Measurements from ENCODE around the gene PGP.
"Not testable (repeated sequence)": the region's sequence is repeated elsewhere in the genome, so short reads cannot be mapped to it uniquely, and the experiment has no call there.

PGP gene

GRCh38 chr16:2213817-2214718 lies 572 bp downstream of the PGP start:
- no peak for DNase-seq

GRCh38 chr16:2212362-2213324 lies 2.0 kb downstream of the PGP start:
- DNase-seq = no peak

GRCh38 chr16:2211923-2212347 lies 2.7 kb downstream of the PGP start:
- no peak for DNase-seq

DNA sequence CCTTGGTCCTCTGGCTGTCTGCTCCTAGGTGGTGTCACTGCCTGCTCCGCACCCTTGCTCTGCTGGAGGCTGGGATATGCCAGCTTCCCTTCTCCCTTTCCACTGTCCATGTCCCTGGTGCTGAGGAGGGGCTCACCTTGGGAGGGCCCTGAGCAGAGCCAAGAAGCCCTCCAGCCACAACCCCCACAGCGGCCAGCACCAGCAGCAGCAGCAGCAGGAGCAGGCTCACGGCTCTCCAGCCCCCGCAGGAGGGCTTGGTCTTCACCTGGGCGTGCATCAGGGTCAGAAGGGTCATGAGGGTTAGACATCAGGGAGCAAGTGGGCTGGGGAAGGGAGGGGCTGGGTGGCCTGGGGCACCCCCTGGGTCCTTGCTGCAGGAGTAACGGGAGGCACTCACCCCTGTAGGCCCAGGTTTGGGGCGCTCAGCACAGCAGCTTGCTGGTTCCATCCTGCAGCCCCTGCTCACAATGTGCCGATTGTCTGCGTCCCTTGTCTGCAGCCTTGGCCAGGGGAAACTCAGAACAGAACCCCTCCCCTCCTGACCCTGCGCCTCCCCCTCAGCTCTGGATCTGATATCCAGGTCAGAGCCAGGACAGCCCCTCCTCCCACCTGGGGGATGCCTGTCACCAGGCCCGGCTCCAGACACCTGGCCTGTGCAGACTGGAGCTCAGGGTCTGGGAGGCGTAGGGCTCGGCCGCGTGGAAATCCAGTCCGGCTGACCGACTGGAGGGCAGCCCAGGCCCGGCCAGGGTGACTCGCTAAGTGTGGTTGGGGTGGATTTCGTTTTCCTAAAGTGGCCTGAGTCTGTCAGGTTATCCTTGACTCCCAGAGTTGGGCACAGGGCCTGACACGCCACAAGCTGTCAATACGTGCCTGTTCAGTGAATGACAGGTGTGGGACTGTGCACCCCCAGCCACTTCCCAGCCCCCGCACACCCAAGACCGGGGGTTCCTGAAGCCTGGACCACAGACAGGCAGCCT lies 4.0 kb downstream of the PGP start, which contains the start of gene BRICD5:
Gene BRICD5 (minus strand): TSS at position 478 of the 980 bp plus-strand sequence. CDS start 30 bp downstream, at position 448.
- no peak for DNase-seq

DNA sequence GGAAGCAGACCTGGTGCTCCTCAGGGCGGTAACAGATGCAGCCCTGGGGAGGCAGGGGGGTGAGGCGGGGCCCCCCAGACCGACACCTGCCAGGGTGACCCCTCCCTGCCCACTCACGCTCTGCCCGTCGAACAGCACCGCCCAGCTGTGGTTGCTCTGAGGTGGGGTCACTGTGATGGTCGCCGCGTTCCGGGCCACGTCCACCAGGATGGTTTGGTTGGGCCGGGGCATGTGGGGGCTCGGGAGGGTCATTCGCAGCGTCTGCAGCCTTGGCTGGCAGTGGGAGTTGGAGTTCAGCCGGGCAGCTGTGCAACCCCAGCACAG lies 4.7 kb downstream of the PGP start:
- no peak for DNase-seq

DNA sequence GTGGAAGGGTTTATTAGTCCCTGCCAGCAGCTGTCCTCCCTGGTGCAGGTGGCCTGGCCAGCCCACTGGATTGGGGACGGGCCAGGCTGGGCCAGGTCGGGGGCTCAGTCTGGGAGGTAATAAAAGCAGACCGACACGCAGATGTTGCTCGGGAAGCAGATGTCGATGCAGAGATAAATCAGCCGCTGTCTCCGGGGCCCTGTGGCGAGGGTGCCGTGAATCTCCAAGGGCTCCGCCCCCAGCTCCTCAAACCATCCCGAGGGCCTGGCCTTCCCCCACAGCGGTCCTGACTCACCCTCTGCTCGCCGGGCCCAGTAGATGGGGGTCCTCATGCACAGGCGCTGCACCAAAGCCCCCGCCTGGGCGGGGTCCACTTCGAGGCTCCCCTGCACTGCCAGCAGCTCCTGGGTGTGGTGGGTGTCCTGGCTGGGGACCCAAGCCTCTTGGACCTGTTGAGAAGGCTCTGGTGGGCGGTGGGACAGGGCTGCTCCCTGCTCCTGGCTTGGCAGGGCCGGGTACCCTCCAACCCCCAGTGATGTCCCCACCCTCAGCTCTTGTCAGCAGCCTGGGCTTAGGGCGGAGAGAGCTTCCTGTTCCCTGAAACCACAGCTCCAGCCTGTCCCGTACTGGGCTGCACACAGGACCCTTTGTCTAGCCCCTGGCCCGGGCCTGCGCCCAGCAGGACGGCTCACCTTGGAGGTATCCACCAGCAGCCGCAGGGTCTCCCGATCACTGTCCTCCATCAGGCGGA lies 5.2 kb downstream of the PGP start:
- no peak for DNase-seq

- no peak for DNase-seq
Observed at GRCh38 chr16:2208772-2209171, 5.9 kb downstream of the PGP start.

GRCh38 chr16:2208308-2208707 lies 6.3 kb downstream of the PGP start:
- DNase-seq = no peak

- no peak for DNase-seq
Observed at GRCh38 chr16:2207872-2208271, 6.8 kb downstream of the PGP start.

DNA sequence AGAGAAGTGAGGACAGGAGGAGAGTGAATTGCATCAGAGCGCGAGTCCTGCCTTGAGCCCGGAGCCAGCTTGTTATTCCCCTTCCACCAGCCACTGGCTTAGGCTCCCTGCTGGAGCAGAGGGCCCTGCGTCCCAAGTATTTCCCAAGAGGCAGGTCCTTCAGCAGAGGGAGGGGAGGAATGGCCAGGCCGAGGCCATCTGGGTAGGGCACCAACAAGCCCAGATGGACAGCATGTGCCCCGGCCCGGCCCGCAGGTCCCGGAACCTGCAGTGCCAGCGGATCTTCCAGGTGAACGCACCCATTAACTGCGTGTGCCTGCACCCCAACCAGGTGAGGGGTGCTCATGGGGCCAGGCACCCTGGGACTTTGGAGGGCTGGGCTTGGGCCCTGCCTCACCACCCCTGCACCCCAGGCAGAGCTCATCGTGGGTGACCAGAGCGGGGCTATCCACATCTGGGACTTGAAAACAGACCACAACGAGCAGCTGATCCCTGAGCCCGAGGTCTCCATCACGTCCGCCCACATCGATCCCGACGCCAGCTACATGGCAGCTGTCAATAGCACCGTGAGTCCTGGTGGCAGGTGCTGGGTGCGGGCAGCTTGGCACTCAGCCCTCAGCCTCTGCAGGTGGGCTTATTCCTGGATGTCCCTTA lies 7.7 kb downstream of the PGP start:
- DNase-seq = no peak

- DNase-seq = no peak
Observed at GRCh38 chr16:2206420-2206779, 8.2 kb downstream of the PGP start.

GRCh38 chr16:2205967-2206313 lies 8.7 kb downstream of the PGP start:
- DNase-seq = peak in 1 of 2 experiments; percentile 28

- DNase-seq = peak; percentile 89 to 91
Observed at GRCh38 chr16:2205104-2205966, 9.3 kb downstream of the PGP start, which contains the start of gene MLST8. MLST8 (plus strand) TSS chr16:2205454; CDS start chr16:2206086, 632 bp downstream.

GRCh38 chr16:2204416-2205103 lies 10.1 kb downstream of the PGP start:
- DNase-seq = no peak

DNA sequence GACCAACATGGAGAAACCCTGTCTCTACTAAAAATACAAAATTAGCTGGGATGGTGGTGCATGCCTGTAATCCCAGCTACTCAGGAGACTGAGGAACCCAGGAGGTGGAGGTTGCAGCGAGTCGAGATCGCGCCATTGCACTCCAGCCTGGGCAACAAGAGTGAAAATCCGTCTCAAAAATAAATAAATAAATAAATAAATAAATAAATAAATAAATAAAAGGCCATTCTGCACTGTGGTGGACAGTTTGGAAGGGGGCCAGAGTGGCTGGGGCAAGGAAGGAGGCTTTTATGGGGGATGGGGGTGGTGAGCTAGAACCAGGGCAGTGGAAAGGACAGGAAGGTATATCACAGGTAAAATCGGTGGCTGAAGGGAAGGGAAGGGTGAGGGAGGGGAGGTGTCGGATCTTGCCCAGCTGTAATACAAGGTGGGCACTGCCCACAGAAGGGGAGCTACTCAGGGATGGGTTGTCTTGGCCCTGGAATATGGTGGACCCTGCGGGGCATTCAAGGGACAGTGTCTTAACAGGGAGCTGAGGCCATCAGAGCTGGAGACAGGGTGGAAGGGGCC lies 11.4 kb downstream of the PGP start:
- DNase-seq = not testable (repeated sequence)

DNA sequence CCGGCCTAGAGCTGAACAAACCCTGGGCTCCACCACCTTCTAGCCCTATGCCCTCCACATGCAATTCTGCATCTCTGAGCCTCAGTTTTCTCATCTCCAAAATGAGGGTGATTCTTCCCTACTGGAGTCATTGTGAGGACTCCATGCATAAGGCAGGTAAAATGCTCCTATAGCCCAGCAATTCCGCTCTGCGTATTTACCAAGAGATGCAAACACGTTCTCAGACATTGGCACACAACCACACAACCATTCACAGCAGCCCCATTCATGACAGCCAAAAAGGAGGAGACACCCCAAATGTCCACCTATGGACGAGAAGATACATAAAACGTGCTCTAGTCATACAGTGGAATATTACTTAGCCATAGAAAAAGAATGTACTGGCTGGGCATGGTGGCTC lies 14.3 kb downstream of the PGP start:
- DNase-seq = no peak

GRCh38 chr16:2199621-2200139 lies 15.0 kb downstream of the PGP start:
- DNase-seq = no peak

DNA sequence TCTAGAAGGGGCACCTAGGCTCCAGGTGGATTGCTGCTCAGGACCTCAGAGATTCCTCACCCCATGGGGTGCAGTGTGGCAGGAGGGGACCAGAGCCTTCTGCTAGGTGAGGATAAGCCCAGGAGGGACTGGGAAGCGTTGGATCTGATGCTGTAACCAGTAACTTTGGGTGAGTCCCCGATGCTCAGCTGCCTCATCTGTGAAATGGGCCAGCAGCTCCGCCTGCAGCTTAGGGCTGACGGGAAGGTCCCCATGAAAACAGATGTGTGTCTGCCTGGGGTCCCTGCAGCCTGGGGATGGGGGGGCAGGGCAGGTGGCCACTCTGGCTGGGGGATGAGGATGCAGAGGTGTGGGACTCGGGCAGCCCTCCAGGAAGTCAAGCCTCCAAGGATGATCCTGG lies 15.5 kb downstream of the PGP start:
- no peak for DNase-seq

DNA sequence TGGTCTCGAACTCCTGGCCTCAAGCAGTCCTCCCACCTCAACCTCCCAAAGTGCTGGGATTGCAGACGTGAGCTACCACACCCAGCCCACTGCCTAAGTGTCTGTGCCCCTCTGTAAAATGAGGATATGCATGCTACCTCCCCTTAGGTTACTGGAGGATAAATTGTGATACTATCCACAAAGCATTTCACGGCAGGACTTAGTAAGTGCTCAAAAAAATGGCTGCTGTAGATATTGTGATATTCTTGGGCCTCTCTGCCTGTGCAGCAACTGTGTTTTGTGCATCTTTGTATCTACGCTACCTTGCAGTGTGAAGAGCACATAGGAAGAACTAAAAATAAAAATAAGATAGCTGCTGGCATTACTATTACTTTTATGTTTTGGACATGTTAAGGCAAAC lies 16.4 kb downstream of the PGP start:
- no peak for DNase-seq

Measured in stimulated activated CD4-positive, alpha-beta T cell treated with anti-CD3 and anti-CD28 coated beads, Interleukin-4, amount 100 ng/mL, for 4 hours (primary cell).